Type B pancreatic cell (in vitro differentiated cells): ENCODE data around the gene PTPN1. TPM values are rescaled to one million over a fixed set of nuclear protein-coding genes. Genes with fewer than 3 reads are reported as not detected.

Experiments
- DNase-seq: peaks from one replicate; pipeline ENCODE4 v3.0.0; 2021; ENCODE audit warnings: mixed read lengths; ENCODE audit not compliant: unreplicated experiment; ENCODE audit errors: extremely low spot score
- H3K27ac Mint-ChIP-seq: 2 replicates; pipeline ENCODE4 v1.8.0; 2021; ENCODE audit warnings: mild to moderate bottlenecking, mixed read lengths
- H3K27me3 Mint-ChIP-seq: 2 replicates; pipeline ENCODE4 v1.8.0; 2021; ENCODE audit warnings: mixed read lengths
- H3K36me3 Mint-ChIP-seq: 2 replicates; pipeline ENCODE4 v1.8.0; 2021; ENCODE audit warnings: mixed read lengths
- H3K4me1 Mint-ChIP-seq: one replicate; pipeline ENCODE4 v1.8.0; 2021; ENCODE audit warnings: mixed read lengths; ENCODE audit not compliant: unreplicated experiment
- H3K4me3 Mint-ChIP-seq: 2 replicates; pipeline ENCODE4 v1.8.0; 2021; ENCODE audit warnings: mild to moderate bottlenecking, mixed read lengths
- H3K9me3 Mint-ChIP-seq: 2 replicates; pipeline ENCODE4 v1.8.0; 2021; ENCODE audit warnings: mixed read lengths
- CTCF ChIP-seq: fragments of 200-600 bp; sonication (generic); conservative IDR thresholded peaks from 2 replicates; pipeline ENCODE4 v1.5.0; 2021; ENCODE audit warnings: antibody characterized with exemption, mild to moderate bottlenecking
- total RNA-seq: library from RNA; stranded (reverse); gene quantifications from 2 replicates; pipeline ENCODE4 v1.2.1, GENCODE V29; 2021; ENCODE audit warnings: low replicate concordance

The PTPN1 gene
- total RNA-seq, 1 donor from 2014 or later, result 27.6 TPM

GRCh38 chr20:50493881-50494253 is 16.3 kb upstream of the PTPN1 start:
- Mint-ChIP-seq H3K27me3 (no peaks in the 10 kb centered on the region), H3K36me3 (no peaks in the 10 kb centered on the region), H3K4me3 (no peak overlapping the region), H3K4me1 (no peaks in the 10 kb centered on the region), H3K9me3 (no peaks in the 10 kb centered on the region), H3K27ac (no peak overlapping the region)
- TF ChIP-seq CTCF, result no peak
- DNase-seq, result no peak

DNA sequence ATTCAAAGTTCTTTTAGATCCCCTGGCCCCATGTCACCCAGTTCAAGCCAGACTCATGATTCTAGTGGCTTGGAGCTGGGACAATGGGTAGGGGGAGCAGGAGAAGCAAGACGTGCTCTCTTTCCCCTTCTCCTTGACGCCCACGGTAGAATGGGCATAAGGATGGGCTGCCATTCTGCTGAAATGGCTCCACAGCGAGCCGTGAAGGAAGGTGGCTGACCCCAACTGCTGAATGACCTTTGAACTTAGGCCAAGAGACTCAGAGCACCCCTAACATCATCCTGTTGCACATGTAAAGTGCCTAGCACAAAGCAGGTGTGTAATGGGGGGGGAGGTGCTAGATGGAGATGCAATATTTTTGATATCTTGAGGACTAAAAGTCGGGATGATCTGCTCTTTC is 15.8 kb upstream of the PTPN1 start:
- DNase-seq, result no peak
- no peaks in the 10 kb centered on the region for H3K36me3 Mint-ChIP-seq
- H3K27ac Mint-ChIP-seq, result no peak overlapping the region
- no peak overlapping the region for H3K4me3 Mint-ChIP-seq
- H3K27me3 Mint-ChIP-seq, result no peaks in the 10 kb centered on the region
- no peaks in the 10 kb centered on the region for H3K9me3 Mint-ChIP-seq
- TF ChIP-seq CTCF, result no peak
- no peaks in the 10 kb centered on the region for H3K4me1 Mint-ChIP-seq

DNA sequence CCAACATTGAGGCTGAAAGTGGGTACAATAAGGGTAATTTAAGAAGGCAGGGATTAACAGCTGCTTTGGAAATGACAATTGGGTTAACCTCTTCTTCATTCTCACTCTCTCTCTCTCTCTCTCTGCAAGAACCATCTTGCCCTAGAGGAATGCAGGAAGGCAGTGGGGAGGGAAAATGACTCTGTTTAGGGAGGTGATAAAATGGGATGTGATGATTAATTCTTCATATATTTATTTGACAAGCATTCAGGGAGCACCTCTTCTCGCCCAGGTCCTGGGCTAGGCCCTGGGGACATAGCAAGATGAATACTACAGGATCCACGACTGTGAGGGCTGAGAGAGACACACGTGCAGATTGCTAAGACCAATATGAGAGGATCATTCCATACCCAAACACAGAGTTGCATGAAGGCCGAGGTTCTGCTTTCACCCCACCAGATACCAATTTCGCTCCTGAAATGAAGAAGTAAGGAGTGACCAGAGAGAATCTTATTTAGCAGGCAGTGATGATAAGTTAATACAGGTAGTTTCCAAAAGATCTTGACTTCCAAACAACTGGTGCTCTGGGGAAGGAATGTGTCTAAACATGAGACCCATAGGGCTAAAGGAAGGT is 13.3 kb upstream of the PTPN1 start:
- no peaks in the 10 kb centered on the region for H3K4me1 Mint-ChIP-seq
- H3K27me3 Mint-ChIP-seq, result no peaks in the 10 kb centered on the region
- DNase-seq, result no peak
- no peak overlapping the region for H3K27ac Mint-ChIP-seq
- TF ChIP-seq CTCF, result no peak
- no peaks in the 10 kb centered on the region for H3K9me3 Mint-ChIP-seq
- no peaks in the 10 kb centered on the region for H3K36me3 Mint-ChIP-seq
- no peak overlapping the region for H3K4me3 Mint-ChIP-seq

GRCh38 chr20:50498071-50498776 is 12.0 kb upstream of the PTPN1 start:
- Mint-ChIP-seq H3K27ac (no peak overlapping the region), H3K9me3 (no peaks in the 10 kb centered on the region), H3K4me1 (no peaks in the 10 kb centered on the region), H3K27me3 (no peaks in the 10 kb centered on the region), H3K4me3 (no peak overlapping the region), H3K36me3 (no peaks in the 10 kb centered on the region)
- DNase-seq, result no peak
- TF ChIP-seq CTCF, result no peak

DNA sequence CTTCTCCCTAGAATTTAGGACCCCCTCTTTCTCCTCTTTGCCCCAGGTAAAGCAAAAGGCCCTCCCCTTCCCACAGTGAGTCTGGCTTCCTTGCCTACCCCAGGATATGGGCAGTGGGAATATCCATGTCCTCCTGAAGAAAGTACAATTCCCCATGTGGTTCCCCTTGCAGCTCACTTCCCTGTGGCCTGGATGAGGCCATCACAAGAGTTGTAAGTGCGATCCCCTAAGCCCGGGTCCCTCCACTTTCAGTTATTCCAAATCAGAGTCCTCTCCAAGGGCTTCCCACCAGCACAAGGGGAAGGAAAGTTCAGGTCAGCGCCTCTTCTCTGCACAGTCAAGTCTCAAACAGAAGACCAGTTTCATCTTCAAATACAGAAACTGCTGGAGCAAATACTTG is 10.2 kb upstream of the PTPN1 start:
- TF ChIP-seq CTCF, result no peak
- Mint-ChIP-seq H3K4me3 (no peak overlapping the region), H3K36me3 (no peaks in the 10 kb centered on the region), H3K27ac (no peak overlapping the region), H3K27me3 (no peaks in the 10 kb centered on the region), H3K4me1 (no peaks in the 10 kb centered on the region), H3K9me3 (no peaks in the 10 kb centered on the region)
- no peak for DNase-seq
